ENCODE data around the gene GRIN2B.

- no peak for TF ChIP-seq JUND (IDR thresholded peaks at IDR 0.05; ENCODE audit: borderline replicate concordance, low read depth, low read length)
- TF ChIP-seq JUND (tag; IDR thresholded peaks at IDR 0.05; ENCODE audit: borderline replicate concordance, low read depth, low read length): no peak
- no peak for TF ChIP-seq TAL1 (IDR thresholded peaks at IDR 0.05)
- no peak for TF ChIP-seq POLR2A (conservative IDR thresholded peaks at IDR 0.05)
- no peak for TF ChIP-seq KLF1 (tag; IDR thresholded peaks at IDR 0.05)
- TF ChIP-seq YY1 (IDR thresholded peaks at IDR 0.05; ENCODE audit: borderline replicate concordance in 1 of 3, control insufficient read depth in 1 of 3, extremely low read depth in 1 of 3, insufficient read depth in 3 of 3, insufficient read length in 1 of 3, insufficient replicate concordance in 2 of 3, low read depth in 1 of 3, low read length in 2 of 3): no peak
- TF ChIP-seq NUFIP1 (IDR thresholded peaks at IDR 0.05; ENCODE audit: partially characterized antibody): no peak
- no peak for TF ChIP-seq ZNF146 (CRISPR knock-in tag; IDR thresholded peaks at IDR 0.05; ENCODE audit: unreplicated experiment)
- no peak for TF ChIP-seq ELF1 (tag; IDR thresholded peaks at IDR 0.05)
- no peak for TF ChIP-seq CBFA2T3 (IDR thresholded peaks at IDR 0.05)
- TF ChIP-seq ZBTB49 (CRISPR knock-in tag; IDR thresholded peaks at IDR 0.05; ENCODE audit: borderline replicate concordance): no peak
- no peak for TF ChIP-seq DMBX1 (CRISPR knock-in tag; IDR thresholded peaks at IDR 0.05; ENCODE audit: borderline replicate concordance)
- no peak for TF ChIP-seq ZNF696 (CRISPR knock-in tag; conservative IDR thresholded peaks at IDR 0.05)
- no peak for TF ChIP-seq ZBTB11 (CRISPR knock-in tag; IDR thresholded peaks at IDR 0.05)
Measured at GRCh38 chr12:13945641-13946040, 35.8 kb downstream of the GRIN2B start.
